ENCODE results near the gene SHANK1.
"Not testable (repeated sequence)": the region's sequence is repeated elsewhere in the genome, so short reads cannot be mapped to it uniquely, and the experiment has no call there.

The SHANK1 gene
- total RNA-seq: 0 reads per million in 2 donors

DNA sequence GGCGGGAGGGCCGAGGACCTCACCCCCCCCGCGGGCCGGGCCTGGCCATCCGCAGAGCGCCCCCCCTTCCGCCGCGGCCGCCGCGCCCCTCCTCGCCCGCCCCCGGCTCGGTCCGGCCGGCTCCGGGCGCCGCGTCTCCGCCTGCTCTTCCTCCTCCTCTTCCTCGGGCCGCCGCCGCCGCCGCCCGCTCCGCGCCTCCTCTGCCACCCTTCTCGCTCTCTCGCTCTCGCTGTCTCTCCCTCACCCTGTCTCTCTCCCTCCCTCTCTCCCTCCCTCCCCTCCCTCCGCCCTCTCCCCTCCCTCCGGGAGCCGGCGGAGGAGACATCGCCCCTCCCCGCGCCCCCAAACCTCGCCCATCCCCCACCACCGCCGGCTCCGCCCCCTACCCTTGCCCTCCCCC is at the start of gene SHANK1:
SHANK1 (minus strand) TSS at position 237 of the 400 bp plus-strand sequence. CDS start 2,883 bp downstream, outside the sequence.
- no peak for DNase-seq

GRCh38 chr19:50768277-50768676 is 48.7 kb upstream of the SHANK1 start:
- no peak for DNase-seq

DNA sequence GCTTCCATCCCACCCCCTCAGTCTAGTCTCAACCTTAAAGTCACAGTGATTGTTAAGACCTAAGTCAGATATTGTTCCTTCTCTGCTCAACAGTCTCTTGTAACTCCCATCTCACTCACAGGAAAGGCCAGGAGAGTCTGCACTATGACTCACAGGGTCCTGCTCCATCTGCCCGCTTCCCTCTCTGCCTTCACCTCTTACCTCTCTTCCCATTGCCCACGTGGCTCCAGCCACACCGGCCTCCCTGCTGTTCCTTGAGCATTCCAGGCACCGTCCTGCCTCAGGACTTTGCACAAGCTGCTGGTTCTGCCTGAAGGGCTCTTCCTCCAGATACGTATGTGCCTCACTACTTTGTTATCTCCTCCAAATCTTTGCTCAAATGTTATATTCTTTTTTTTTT is 47.7 kb upstream of the SHANK1 start:
- not testable (repeated sequence) for DNase-seq

DNA sequence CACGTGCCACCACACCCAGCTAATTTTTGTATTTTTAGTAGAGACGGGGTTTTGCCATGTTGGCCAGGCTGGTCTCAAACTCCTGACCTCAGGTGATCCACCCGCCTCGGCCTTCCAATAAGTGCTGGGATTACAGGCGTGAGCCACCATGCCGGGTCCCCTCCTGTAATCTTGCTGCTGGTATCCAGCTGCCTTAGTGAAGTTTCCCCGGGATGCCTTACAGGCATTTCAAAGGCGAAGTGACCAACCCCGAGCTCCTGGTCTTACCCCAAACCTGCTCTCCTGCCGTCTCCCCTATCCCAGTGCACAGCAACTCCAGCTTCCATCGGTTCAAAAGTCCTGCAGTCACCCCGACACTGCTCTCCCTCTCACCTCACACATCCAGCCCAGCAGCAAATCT is 47.1 kb upstream of the SHANK1 start:
- DNase-seq: not testable (repeated sequence)

DNA sequence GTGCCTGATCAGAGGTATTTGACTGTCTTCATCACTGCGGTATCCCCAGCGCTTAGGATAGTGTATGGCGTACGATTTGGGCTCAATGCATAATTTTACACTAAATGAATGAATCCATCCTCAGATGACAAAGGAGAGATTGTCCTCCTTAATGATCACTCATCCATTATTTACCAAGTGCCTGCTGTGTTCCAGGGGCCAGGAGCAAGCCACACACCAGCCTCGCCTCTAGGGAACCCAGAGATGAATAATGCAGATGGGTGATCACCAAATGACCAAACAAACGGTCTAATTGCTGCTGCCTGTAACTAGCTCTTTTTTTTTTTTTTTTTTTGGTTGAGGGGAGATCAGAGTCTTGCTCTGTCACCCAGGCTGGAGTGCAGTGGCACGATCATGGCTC is 44.8 kb upstream of the SHANK1 start:
- DNase-seq: no peak

GRCh38 chr19:50763521-50763920 is 43.9 kb upstream of the SHANK1 start:
- not testable (repeated sequence) for DNase-seq

DNA sequence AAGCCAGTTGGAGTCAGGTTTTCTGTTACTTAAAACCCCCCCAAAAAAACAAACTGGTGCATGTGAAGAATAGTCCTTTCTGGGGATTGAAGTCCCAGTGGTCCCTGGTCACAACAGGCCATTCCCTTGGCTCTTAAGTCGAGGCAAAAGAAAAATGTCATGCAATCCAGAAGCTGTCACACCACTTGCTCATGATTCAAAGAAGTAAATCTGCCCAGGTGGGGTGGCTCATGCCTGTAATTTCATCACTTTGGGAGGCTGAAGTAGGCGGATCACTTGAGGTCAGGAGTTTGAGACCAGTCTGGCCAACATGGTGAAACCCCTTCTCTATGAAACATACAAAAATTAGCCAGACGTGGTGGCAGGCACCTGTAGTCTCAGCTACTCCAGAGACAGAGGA is 41.9 kb upstream of the SHANK1 start:
- not testable (repeated sequence) for DNase-seq

GRCh38 chr19:50759886-50760285 is 40.3 kb upstream of the SHANK1 start:
- DNase-seq: no peak

- not testable (repeated sequence) for DNase-seq
Observed at GRCh38 chr19:50759076-50759475, 39.5 kb upstream of the SHANK1 start.

GRCh38 chr19:50757624-50758023 is 38.0 kb upstream of the SHANK1 start:
- DNase-seq: not testable (repeated sequence)

DNA sequence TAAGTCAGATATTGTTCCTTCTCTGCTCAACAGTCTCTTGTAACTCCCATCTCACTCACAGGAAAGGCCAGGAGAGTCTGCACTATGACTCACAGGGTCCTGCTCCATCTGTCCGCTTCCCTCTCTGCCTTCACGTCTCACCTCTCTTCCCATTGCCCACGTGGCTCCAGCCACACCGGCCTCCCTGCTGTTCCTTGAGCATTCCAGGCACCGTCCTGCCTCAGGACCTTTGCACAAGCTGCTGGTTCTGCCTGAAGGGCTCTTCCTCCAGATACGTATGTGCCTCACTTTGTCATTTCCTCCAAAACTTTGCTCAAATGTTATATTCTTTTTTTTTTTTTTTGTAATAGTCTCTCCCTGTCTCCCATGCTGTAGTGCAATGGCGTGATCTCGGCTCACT is 36.6 kb upstream of the SHANK1 start:
- not testable (repeated sequence) for DNase-seq

DNA sequence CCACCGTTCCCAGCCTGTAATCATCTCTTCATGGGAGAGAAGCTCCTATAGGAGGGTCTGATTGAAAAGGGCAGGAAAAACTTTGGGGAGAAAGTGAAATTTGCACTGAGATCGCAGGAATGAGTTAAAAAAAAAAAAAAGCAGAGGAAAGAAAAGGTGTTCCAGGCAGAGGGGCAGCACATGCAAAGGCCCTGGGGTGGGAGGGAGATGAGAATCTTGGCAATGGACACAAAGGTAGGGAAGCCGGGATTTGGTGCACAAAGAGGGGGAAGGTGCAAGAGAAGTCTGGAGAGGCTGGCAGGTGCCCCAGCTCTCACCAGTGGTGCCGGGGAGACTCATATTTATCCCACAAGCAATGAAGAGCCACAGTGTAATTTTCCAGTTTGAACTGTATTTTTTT is 34.3 kb upstream of the SHANK1 start:
- DNase-seq: no peak

DNA sequence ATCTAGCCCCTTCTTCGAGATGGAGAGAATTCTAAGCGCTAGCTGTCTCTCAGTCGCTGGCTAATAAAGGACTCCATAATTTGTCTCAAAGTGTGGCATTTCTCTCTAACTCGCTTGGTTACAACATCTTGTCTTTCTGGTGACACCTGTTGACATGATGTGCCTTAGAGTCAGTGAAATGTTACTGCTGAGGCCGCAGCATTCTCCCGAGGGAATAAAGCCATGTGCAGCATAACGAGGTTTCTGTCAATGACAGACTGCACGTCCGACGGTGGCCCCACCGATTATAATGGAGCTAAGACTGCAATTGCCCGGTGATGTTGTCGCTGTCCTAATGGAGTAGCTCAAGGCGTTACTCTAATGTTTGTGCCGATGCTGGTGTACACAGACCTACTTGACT is 30.4 kb upstream of the SHANK1 start:
- no peak for DNase-seq

- DNase-seq: no peak
Observed at GRCh38 chr19:50749490-50749889, 29.9 kb upstream of the SHANK1 start.

DNA sequence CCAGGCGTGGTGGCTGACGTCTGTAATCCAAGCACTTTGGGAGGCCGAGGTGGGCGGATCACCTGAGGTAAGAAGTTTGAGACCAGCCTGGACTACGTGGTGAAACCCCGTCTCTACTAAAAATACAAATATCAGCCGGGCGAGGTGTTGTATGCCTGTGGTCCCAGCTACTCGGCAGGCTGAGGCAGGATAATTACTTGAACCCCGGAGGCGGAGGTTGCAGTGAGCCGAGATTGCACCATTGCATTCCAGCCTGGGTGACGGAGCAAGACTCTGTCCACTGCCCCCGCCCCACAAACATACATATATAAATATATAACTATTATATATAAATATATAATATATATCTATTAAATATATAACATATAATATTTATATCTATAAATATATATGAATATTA is 27.5 kb upstream of the SHANK1 start:
- DNase-seq: not testable (repeated sequence)

DNA sequence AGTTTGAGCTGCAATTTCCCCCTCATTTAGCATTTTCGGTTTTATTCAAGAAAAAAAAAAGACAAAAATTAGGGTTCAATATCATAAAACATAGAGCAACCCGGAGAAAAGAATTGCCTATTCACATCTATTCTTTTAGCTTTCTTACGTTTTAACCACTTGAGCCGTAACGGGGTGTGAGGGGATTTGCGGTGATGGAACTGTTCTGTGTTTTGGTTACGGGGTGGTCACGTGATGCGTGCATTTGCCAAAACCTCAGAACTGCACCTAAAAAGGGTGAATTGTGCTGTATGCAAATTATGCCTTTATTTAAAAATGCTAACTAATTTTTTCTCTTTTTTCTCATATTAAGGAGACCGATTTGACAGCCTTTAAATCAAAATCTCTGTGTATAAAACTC is 25.6 kb upstream of the SHANK1 start:
- no peak for DNase-seq

DNA sequence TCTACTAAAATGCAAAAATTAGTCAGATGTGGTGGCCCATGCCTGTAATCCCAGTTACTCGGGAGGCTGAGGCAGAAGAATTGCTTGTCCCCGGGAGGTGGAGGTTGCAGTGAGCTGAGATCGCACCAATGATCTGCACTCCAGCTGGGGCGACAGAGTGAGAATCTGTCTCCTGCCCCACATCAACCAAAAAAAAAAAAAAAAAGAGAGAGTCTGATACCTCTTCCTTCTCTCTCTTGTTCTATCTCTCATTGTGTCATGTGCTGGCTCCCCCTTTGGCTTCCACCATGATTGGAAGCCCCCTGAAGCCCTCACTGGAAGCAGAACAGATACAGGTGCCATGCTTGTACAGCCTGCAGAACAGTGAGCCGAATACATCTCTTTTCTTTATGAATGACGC is 23.9 kb upstream of the SHANK1 start:
- no peak for DNase-seq

DNA sequence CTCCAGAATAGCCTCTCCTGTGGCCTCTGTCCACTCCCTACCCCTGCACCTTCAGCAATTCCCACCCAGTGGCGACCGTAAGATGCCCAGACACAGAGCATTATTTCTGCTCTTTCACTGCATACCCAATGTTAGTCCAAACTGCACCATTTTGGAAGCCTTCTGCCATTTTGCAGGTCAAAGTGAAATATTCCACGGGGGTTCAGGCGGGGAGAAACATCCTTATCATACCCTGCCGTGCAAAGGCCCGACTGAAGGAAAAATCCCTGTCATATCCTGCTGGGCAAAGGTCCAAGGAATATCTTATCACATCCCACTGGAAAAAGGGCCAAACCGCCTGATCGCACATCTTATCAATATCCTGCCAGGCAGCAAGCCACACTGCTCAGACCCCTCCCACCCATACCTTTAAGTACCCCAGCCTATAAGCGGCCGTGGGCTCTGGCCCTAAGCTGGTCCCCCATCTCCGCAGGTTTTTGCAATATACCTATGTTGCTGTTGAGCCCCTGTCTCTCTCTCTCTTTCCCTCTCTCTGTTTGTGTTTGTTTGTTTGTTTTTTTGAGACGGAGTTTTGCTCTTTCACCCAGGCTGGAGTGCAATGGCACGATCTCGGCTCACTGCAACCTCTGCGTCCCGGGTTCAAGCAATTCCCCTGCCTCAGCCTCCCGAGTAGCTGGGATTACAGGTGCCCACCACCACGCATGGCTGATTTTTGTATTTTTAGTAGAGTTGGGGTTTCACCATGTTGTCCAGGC is 21.8 kb upstream of the SHANK1 start:
- no peak for DNase-seq

GRCh38 chr19:50739914-50740426 is 20.4 kb upstream of the SHANK1 start:
- DNase-seq: no peak

DNA sequence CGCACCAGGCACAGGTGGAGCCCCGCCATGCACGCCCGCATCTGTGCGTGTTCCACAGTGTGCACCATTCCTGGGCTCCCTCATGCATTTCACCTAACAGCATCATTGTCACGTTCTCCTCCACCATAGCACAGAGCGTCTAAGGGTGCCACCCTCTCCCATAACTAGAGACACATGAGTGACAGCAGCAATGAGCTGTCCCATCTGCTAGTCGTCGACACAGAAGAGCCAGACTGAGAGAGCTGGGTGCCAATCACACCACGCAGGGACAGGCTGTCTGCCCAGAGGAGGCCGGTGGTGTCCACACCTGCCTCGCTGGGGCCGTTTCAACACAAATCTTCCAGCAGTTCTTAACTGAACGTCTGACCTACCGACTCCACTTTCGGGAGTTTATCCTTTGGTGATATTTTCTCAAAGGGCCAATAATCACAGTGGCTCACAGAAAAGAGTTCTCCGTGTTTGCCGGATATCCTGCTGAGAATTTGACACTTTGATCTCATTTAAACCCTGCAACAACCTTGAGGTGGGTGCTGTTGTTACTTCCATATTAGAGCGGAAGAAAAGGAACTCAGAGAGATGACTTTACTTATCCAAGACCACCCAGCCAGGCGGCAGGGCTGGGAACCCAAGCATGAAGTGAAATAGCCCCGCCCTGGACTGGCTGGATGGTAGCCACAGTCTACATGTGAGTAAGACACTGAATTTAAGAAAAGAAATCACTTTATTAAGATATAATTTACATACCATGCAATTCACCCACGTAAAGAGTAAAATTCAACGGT is 19.7 kb upstream of the SHANK1 start:
- no peak for DNase-seq

GRCh38 chr19:50736338-50736737 is 16.7 kb upstream of the SHANK1 start:
- DNase-seq: no peak

DNA sequence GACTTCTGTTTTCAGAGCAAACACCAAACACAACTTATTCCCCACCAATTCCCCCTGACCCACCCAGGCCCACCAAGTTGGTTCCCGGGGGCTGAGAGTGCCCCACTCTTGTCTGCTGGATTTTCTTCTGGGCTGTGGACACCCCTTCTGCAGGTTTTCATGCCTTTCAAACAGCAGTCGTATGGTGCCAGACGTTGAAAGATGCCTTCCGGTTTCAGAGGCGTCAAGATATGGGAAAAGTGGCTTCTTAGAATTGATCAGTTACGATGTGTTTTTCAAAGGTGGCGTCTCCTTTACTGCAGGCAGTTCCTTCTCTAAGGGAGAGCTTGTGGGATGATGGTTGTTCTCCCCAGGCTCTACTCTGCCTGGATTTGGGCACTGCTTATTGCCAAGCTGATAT is 16.3 kb upstream of the SHANK1 start:
- DNase-seq: no peak

DNA sequence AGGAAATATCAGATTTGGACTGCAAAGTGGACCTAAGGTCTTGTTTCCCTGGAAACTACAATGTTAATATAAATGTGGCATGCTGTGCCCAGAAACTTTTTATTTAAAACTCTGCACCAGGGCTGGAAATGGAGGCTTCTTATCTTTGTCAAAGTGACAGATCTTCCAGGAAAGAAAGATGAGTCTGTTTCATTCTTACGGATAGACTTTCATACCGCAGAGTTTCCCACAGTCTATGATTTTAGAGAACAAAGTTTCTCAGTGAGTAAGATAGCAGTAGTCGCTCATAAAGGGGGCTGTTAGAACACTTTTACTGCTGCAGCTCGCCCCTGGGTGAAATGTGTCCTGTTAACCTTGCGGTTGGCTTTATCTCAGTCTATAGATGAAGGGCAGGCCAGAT is 10.3 kb upstream of the SHANK1 start:
- no peak for DNase-seq

Measured in T-helper 9 cell (primary cell).